Measurements from ENCODE around the gene RAB8B.

DNA sequence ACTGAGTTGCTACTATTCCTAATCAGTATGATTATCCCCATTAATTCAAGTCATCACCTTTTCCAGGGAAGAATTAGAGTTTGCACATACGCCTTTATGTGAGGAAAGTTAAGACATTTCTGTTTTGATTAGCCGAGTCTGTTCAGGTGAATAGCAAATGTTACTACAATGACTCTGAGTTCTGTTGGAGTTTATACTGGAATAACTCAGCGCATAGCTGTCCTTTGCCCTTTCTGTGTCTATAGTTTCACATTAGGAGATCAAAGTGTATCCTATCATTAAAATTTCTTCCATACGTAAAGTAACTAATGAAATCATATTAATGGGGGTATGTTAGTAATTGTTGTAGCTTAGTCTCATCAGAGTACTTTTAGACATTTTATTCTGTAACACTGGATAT, 4.9 kb downstream of the RAB8B start:
- TF ChIP-seq RAD21 (IDR thresholded peaks at IDR 0.05; ENCODE audit: insufficient read depth, low read depth, low read length) (no peak), TAF1 (IDR thresholded peaks at IDR 0.05; ENCODE audit: borderline replicate concordance, low read depth, low read length) (no peak), BACH1 (IDR thresholded peaks at IDR 0.05; ENCODE audit: borderline replicate concordance) (no peak), CTCF (IDR thresholded peaks at IDR 0.05 in 2 of 3, conservative IDR thresholded peaks at IDR 0.05 in 1 of 3; ENCODE audit: control insufficient read depth in 2 of 3, extremely low read depth in 1 of 3, insufficient read depth in 1 of 3, low read depth in 3 of 3, low read length in 3 of 3) (no peak), ZNF207 (IDR thresholded peaks at IDR 0.05; ENCODE audit: borderline replicate concordance) (no peak), CHD1 (IDR thresholded peaks at IDR 0.05; ENCODE audit: low read depth, low read length) (no peak), MAX (IDR thresholded peaks at IDR 0.05; ENCODE audit: low read depth, low read length) (no peak), RCOR1 (conservative IDR thresholded peaks at IDR 0.05; ENCODE audit: low read depth, low read length) (no peak), SPI1 (IDR thresholded peaks at IDR 0.05; ENCODE audit: borderline replicate concordance, insufficient read depth, low read depth, low read length) (no peak), EZH2 (IDR thresholded peaks at IDR 0.05; ENCODE audit: borderline replicate concordance, control insufficient read depth, low read depth, low read length) (no peak), NRF1 (conservative IDR thresholded peaks at IDR 0.05; ENCODE audit: low read depth, low read length) (no peak), KLF5 (IDR thresholded peaks at IDR 0.05; ENCODE audit: partially characterized antibody) (no peak), POLR2A (IDR thresholded peaks at IDR 0.05; ENCODE audit: low read depth, low read length) (no peak)
- TF ChIP-seq, protein P1, sequence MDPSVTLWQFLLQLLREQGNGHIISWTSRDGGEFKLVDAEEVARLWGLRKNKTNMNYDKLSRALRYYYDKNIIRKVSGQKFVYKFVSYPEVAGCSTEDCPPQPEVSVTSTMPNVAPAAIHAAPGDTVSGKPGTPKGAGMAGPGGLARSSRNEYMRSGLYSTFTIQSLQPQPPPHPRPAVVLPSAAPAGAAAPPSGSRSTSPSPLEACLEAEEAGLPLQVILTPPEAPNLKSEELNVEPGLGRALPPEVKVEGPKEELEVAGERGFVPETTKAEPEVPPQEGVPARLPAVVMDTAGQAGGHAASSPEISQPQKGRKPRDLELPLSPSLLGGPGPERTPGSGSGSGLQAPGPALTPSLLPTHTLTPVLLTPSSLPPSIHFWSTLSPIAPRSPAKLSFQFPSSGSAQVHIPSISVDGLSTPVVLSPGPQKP (IDR thresholded peaks at IDR 0.05; ENCODE audit: low read depth, low read length), result no peak

All from GM12878 (cell line).